Measurements from ENCODE around the gene MAGI2. TPM values are rescaled to one million over a fixed set of nuclear protein-coding genes. Genes with fewer than 3 reads are reported as not detected.

The MAGI2 gene
- total and polyA plus RNA-seq, 2 experiments from 2014 or later: 10.4 to 26.4 TPM

DNA sequence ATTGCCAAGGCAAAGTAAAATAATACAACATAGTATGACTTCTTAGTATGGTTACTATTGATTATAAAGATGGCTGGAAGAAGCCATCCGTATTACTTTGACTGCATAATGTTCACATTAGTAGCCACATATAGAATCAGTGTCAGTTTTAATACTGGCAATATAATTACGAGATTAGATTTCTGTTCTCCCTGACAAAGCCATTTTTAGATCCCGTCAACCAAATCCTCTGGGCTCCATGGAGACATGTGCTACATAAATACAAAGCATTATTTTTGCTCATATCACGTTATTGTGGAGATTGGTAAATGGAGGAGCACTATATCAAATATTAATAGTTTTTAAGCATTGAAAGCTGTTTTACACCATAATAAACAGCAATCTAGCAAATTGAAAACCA is 124.0 kb downstream of the MAGI2 start:
- TF ChIP-seq JUNB (IDR thresholded peaks at IDR 0.05; ENCODE audit: unreplicated experiment) (no peak), NANOG (IDR thresholded peaks at IDR 0.05; ENCODE audit: borderline replicate concordance) (no peak), POLR2AphosphoS5 (IDR thresholded peaks at IDR 0.05; ENCODE audit: low read depth) (no peak), STAT1 (IDR thresholded peaks at IDR 0.05; ENCODE audit: unreplicated experiment) (no peak), CREB1 (CRISPR knock-in tag; IDR thresholded peaks at IDR 0.05; ENCODE audit: low read depth) (no peak), EZH2 (IDR thresholded peaks at IDR 0.05; ENCODE audit: low read depth, unreplicated experiment) (no peak), ZNF114 (CRISPR knock-in tag; IDR thresholded peaks at IDR 0.05) (no peak), EZH2phosphoT487 (IDR thresholded peaks at IDR 0.05; ENCODE audit: unreplicated experiment) (no peak), ZNF331 (CRISPR knock-in tag; IDR thresholded peaks at IDR 0.05; ENCODE audit: low read depth) (no peak), ZNF462 (CRISPR knock-in tag; IDR thresholded peaks at IDR 0.05) (no peak), ETS1 (IDR thresholded peaks at IDR 0.05) (no peak)
- TF ChIP-seq, protein P1, sequence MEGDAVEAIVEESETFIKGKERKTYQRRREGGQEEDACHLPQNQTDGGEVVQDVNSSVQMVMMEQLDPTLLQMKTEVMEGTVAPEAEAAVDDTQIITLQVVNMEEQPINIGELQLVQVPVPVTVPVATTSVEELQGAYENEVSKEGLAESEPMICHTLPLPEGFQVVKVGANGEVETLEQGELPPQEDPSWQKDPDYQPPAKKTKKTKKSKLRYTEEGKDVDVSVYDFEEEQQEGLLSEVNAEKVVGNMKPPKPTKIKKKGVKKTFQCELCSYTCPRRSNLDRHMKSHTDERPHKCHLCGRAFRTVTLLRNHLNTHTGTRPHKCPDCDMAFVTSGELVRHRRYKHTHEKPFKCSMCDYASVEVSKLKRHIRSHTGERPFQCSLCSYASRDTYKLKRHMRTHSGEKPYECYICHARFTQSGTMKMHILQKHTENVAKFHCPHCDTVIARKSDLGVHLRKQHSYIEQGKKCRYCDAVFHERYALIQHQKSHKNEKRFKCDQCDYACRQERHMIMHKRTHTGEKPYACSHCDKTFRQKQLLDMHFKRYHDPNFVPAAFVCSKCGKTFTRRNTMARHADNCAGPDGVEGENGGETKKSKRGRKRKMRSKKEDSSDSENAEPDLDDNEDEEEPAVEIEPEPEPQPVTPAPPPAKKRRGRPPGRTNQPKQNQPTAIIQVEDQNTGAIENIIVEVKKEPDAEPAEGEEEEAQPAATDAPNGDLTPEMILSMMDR (conservative IDR thresholded peaks at IDR 0.05; ENCODE audit: low read depth in 2 of 2): no peak
- TF ChIP-seq, protein P2, sequence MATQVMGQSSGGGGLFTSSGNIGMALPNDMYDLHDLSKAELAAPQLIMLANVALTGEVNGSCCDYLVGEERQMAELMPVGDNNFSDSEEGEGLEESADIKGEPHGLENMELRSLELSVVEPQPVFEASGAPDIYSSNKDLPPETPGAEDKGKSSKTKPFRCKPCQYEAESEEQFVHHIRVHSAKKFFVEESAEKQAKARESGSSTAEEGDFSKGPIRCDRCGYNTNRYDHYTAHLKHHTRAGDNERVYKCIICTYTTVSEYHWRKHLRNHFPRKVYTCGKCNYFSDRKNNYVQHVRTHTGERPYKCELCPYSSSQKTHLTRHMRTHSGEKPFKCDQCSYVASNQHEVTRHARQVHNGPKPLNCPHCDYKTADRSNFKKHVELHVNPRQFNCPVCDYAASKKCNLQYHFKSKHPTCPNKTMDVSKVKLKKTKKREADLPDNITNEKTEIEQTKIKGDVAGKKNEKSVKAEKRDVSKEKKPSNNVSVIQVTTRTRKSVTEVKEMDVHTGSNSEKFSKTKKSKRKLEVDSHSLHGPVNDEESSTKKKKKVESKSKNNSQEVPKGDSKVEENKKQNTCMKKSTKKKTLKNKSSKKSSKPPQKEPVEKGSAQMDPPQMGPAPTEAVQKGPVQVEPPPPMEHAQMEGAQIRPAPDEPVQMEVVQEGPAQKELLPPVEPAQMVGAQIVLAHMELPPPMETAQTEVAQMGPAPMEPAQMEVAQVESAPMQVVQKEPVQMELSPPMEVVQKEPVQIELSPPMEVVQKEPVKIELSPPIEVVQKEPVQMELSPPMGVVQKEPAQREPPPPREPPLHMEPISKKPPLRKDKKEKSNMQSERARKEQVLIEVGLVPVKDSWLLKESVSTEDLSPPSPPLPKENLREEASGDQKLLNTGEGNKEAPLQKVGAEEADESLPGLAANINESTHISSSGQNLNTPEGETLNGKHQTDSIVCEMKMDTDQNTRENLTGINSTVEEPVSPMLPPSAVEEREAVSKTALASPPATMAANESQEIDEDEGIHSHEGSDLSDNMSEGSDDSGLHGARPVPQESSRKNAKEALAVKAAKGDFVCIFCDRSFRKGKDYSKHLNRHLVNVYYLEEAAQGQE (IDR thresholded peaks at IDR 0.05; ENCODE audit: unreplicated experiment): no peak
- no peaks in the 10 kb centered on the region for H3K9me3 Mint-ChIP-seq
- H3K27ac ChIP-seq (ENCODE audit: low read depth): no peak overlapping the region
- no peaks in the 10 kb centered on the region for H3K9me2 ChIP-seq (ENCODE audit: insufficient read depth)
- DNase-seq (ENCODE audit: low spot score): no peak
- H3K4me1 Mint-ChIP-seq: no peaks in the 10 kb centered on the region
- H4K20me1 ChIP-seq (replicated peaks; ENCODE audit: insufficient read depth): no peaks in the 10 kb centered on the region
- H3K4me3 ChIP-seq: no peak overlapping the region
- H3F3A ChIP-seq (replicated peaks; ENCODE audit: low read depth): no peaks in the 10 kb centered on the region
- no peak overlapping the region for H3K4me2 ChIP-seq
- H2AFZ ChIP-seq: no peak overlapping the region
- no peak overlapping the region for H3K27ac Mint-ChIP-seq
- H3K4me1 ChIP-seq (ENCODE audit: insufficient read depth): no peaks in the 10 kb centered on the region
- H3K27me3 Mint-ChIP-seq (ENCODE audit: insufficient read depth, low read depth, poor library complexity): no peaks in the 10 kb centered on the region
- no peak overlapping the region for H3K4me3 Mint-ChIP-seq
- no peaks in the 10 kb centered on the region for H3K79me2 ChIP-seq (replicated peaks; ENCODE audit: insufficient read depth)
- no peaks in the 10 kb centered on the region for H3K36me3 ChIP-seq (ENCODE audit: insufficient read depth)
- no peak for ATAC-seq
- no peaks in the 10 kb centered on the region for H3K27me3 ChIP-seq (ENCODE audit: insufficient read depth)
- no peaks in the 10 kb centered on the region for H3K36me3 Mint-ChIP-seq (ENCODE audit: low read depth)
